ENCODE measurements around the gene KIF12.

KIF12 gene

GRCh38 chr9:114096866-114097612, 2.1 kb downstream of the KIF12 start:
- Histone ChIP-seq H3K9me3 (ENCODE audit: severe bottlenecking) (peaks cover 9% of the 10 kb centered on the region), H3K27ac (peak overlapping the region; percentile 64), H3K27me3 (ENCODE audit: insufficient read depth, low read depth, severe bottlenecking) (no peaks in the 10 kb centered on the region), H3K36me3 (peaks cover 60% of the 10 kb centered on the region), H3K4me3 (ENCODE audit: low read depth, low read length) (no peak overlapping the region)
- no peak for TF ChIP-seq CTCF (IDR thresholded peaks at IDR 0.05; ENCODE audit: low read depth, low read length)
- DNase-seq: no peak

- TF ChIP-seq CTCF (IDR thresholded peaks at IDR 0.05; ENCODE audit: low read depth, low read length): peak; percentile 79
- no peaks in the 10 kb centered on the region for H3K27me3 ChIP-seq (ENCODE audit: insufficient read depth, low read depth, severe bottlenecking)
- peak; percentile 68 for DNase-seq
- H3K9me3 ChIP-seq (ENCODE audit: severe bottlenecking): peaks cover 2% of the 10 kb centered on the region
- no peak overlapping the region for H3K4me3 ChIP-seq (ENCODE audit: low read depth, low read length)
- H3K36me3 ChIP-seq: peaks cover 68% of the 10 kb centered on the region
- H3K27ac ChIP-seq: no peak overlapping the region
Measured at GRCh38 chr9:114096041-114096511, 3.0 kb downstream of the KIF12 start.

- H3K27ac ChIP-seq: no peak overlapping the region
- TF ChIP-seq CTCF (IDR thresholded peaks at IDR 0.05; ENCODE audit: low read depth, low read length): no peak
- no peak overlapping the region for H3K4me3 ChIP-seq (ENCODE audit: low read depth, low read length)
- peaks cover 2% of the 10 kb centered on the region for H3K9me3 ChIP-seq (ENCODE audit: severe bottlenecking)
- peaks cover 79% of the 10 kb centered on the region for H3K36me3 ChIP-seq
- H3K27me3 ChIP-seq (ENCODE audit: insufficient read depth, low read depth, severe bottlenecking): no peaks in the 10 kb centered on the region
- DNase-seq: no peak
Measured at GRCh38 chr9:114094971-114095370, 4.1 kb downstream of the KIF12 start.

GRCh38 chr9:114093761-114094505, 5.2 kb downstream of the KIF12 start:
- Histone ChIP-seq H3K27me3 (ENCODE audit: insufficient read depth, low read depth, severe bottlenecking) (no peaks in the 10 kb centered on the region), H3K4me3 (ENCODE audit: low read depth, low read length) (no peak overlapping the region), H3K27ac (no peak overlapping the region), H3K9me3 (ENCODE audit: severe bottlenecking) (peaks cover 2% of the 10 kb centered on the region), H3K36me3 (peaks cover 81% of the 10 kb centered on the region)
- TF ChIP-seq CTCF (IDR thresholded peaks at IDR 0.05; ENCODE audit: low read depth, low read length): no peak
- DNase-seq: no peak

- no peaks in the 10 kb centered on the region for H3K27me3 ChIP-seq (ENCODE audit: insufficient read depth, low read depth, severe bottlenecking)
- no peak overlapping the region for H3K4me3 ChIP-seq (ENCODE audit: low read depth, low read length)
- H3K9me3 ChIP-seq (ENCODE audit: severe bottlenecking): peaks cover 2% of the 10 kb centered on the region
- H3K36me3 ChIP-seq: peaks cover 81% of the 10 kb centered on the region
- no peak for TF ChIP-seq CTCF (IDR thresholded peaks at IDR 0.05; ENCODE audit: low read depth, low read length)
- no peak overlapping the region for H3K27ac ChIP-seq
- DNase-seq: no peak
Measured at GRCh38 chr9:114093031-114093471, 6.0 kb downstream of the KIF12 start.
